GM18870 (cell line): ENCODE measurements around the gene STIM1.

Experiments
- ATAC-seq: cut with Tn5 transposase; IDR thresholded peaks from one replicate; pipeline ENCODE4 v1.9.1; 2021; ENCODE audit warnings: moderate library complexity; ENCODE audit not compliant: unreplicated experiment

The STIM1 gene

DNA sequence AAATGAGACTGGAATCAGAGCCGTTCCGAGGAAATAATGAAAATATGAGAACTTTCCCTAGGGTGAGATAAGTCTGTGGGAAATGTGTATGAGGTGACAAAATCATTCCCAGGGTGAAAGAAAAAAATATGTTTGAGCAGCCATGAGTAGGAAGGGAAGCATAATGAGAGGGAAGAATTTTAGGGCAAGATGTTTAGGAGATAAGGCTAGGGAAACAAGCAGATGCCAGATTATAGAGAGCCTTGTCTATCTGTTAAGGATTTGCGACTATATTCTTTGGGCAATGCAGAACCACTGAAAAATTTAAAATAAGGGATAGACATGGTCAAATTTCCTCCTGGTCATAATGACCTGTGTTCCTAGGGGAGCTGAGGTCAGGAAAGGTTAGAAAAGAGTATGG lies 54.4 kb downstream of the STIM1 start:
- ATAC-seq: no peak

DNA sequence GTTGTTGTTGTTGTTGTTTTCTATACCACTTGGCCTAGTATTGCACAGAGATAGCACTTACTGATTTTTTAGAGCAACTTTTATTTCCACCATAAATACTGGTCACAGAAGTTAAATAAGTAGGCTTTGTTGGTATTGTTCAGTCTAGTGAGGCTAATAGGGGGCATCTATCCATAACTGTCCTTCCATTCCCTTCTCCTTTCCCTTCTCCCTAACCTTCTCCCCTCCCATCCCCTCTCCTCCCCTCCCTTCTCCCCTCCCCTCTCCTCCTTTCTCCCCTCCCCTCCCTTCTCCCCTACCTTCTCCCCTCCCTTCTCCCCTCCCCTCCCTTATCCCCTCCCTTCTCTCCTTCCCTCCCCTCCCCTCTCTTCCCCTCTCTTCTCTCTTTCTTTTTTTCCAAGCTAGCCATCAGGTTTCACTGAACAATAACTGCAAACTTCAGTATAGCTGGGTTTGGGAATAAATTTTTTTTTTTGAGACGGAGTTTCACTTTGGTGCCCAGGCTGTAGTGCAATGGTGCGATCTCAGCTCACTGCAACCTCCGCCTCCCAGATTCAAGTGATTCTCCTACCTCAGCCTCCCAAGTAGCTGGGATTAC lies 56.5 kb downstream of the STIM1 start:
- no peak for ATAC-seq

DNA sequence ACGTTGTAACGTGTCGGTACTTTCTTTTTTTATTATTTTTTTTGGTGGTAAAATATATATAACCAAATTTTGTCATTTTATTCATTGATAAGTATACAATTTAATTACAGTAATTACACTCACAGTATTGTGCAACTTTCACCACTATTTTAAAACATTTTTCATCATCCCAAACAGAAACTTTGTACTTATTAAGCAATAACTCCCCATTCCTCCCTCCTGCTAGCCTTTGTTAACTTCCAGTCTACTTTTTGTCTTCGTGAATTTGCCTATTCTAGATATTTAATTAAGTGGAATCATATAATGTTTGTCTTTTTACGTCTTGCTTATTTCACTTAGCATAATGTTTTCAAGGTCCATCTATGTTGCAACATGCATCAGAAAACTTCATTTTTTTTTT lies 58.5 kb downstream of the STIM1 start:
- no peak for ATAC-seq

DNA sequence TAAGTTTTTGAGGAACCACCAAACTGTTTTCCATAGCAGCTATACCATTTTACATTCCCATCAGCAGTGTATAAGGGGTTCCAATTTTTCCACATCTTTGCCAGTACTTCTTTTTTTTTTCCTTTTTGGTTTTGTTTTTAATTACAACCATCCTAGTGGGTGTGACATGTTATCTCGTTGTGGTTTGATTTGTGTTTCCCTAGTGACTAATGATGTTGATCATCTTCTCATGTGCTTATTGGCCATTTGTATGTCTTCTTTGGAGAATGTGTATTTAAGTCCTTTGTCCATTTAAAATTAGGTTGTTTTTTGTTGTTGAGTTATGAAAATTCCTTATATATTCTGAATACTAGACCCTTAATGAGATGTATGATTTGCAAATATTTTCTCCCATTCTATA lies 59.3 kb downstream of the STIM1 start:
- ATAC-seq: no peak

DNA sequence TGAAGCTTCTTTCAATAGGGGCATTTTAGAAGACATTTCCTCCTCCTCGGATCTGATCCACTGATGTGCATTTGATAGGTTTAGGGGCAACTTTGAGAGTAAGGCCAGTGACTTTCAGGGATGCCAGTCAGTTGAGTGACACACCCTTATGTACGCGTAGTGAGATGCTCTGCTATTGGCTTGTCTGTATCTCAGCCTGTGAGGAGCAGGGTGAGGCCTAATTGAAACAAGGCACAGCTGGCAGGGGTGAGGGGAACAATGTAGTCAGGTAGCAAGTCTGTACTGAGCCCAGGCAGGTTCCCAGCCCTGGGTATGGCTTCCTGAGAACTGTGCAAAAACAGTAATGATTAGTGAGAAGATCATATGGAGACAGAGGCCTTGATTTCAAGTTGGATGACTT lies 61.5 kb downstream of the STIM1 start:
- no peak for ATAC-seq

DNA sequence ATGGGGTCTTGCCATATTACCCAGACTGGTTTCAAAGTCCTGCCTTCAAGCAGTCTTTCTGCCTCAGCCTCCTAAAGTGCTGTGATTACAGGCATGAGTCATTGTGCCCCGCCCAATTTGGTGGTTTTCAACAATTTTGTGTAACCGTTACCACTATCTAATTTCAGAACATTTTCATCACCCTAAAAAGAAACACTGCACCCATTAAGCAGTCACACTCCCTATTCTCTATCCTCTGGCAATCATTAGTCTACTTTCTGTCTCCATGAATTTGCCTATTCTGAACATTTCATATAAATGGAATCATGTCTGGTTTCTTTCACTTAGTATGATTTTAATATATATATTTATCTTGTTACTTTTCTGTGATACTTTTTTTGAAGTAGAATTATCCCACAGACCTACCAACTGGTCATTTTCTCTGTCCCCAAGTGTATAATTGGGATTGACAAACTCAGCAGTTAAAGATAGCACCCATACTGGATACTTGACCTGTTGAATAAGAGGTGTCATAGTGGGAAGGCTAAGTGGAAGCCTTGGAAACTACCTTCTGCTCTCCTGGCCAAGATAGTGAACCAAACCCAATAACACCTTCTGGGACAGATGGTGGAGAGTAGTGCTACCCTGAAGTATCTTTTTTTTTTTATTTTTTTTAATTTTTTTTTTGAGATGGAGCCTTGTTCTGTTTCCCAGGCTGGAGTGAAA lies 64.8 kb downstream of the STIM1 start:
- no peak for ATAC-seq

DNA sequence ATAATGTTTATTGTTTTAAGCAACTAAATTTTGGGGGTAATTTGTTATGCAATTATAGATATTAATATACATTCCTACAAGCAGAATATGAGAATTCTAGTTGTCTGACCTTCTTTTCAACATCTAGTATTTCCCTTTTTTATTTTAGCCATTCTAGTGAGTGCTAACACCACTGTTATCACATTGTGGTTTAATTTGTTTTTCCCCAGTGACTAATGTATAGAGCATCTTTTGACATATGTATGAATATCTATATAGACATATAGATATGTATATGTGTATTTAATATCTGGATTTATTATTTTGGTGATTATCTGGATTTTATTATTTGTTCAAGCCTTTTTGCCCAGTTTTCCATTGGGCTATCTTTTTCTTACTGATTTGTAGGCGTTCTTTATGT lies 66.6 kb downstream of the STIM1 start:
- ATAC-seq: no peak

DNA sequence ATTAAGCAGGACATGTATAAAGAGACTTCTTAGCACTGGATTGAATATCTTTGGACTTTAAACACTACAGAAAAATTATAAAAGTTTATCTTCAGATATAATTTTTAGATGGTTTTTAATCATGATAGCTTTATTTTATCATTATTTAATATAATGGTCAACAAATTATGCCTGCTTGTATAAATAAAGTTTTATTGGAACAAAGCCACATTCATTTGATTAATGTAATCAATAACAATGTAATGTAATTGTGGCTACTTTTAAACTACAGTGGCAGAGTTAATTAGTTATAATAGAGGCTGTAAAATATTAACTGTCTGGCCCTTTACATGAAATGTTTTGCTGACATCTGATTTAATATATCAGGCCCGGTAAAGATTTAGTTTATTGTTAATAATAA lies 70.0 kb downstream of the STIM1 start:
- ATAC-seq: no peak

DNA sequence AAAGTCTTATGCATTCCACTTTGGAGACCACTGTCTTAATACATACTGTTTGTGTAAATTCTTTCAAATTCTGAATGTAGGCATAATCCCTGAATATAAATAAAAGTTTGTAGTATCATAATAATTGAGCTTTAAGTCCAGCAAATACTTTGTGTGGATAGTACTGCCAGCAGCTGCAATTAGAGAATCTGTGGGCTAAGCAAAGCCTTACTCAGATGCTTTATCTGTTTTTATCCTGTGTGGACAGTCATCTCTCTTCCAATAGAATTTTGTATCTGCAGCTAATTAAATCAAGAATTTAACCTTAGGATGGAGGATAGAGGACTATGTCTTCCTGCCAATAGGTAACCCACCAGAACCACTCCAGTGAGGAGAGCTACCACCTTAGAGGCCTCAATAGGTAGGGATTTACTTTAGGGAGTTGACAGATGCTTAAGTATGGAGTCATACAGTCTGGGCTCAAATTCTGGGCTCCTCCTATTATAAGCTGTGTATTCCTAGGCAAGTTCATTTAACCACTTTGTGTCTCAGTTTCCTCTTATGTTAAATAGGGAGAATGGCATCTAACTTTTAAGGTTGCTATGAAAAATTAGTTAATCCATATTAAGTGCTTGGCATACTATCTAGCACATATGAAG lies 71.1 kb downstream of the STIM1 start:
- ATAC-seq: no peak

DNA sequence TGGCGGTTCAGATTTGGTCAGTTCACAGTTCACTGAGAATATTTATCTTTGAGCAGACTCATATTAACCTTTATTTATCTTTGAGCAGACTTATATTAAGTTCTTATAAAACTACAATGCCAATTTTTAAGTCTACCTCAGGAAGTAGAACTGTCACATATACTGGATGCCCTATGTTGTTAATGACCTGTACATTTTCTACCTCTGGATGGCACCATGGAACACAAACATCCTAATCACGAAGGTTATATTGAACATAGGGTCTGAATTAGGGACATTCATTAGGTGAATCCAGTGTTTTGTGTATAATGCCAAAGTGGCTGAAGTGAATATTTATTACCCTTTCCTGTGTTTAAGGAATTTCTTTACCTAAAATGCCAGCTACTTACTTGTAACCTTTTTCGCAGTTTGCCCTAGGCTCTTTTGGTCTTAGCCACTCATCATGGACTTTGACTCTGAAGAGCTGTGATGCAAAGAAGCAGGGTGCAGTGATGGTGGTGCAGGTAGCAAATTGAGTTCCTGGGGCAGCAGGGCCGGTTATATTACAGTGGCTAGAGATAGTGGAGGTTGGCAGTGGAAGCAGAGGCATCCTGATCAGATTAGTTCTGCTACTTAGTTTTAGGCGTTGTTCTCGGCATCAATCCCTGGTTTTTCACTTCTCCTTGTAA lies 71.8 kb downstream of the STIM1 start:
- no peak for ATAC-seq

DNA sequence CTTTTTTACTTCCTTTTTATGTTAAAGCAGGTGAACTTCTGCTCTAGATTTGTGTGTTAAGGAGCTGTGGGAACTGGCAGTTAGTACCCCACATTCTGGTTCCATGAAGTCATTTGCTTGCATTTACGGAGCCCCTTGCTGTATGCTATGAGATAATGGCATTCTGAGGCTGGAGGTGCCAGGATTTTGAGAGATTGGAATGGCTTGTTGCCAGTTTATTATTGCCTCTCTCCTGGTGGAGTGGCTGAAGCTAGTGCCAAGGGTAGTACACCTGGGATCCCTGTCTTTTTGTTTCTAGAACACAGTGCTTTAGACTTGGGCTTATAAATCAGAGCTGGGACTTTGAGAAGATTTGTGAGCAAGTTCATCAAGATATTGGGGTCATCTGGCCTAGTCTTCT lies 73.8 kb downstream of the STIM1 start:
- ATAC-seq: no peak

DNA sequence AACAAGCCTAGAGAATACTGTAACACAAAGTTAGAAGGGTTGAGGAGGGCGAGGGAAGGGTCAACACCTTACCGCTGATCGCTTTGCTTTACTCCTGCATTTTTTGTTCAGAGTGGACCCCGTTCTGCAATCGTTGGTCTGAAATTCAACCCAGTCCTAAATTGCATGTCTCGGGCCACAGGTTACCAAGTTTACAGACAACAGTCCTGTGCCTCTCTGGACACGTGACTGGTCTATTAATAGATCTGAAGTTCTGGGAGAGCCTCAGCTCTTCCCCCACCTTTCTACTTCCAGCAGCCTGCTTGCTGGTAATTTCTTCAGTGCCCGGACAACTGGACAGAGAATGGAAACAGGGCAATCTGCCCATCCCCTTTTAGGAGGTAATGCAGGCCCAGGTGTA lies 74.2 kb downstream of the STIM1 start:
- no peak for ATAC-seq

DNA sequence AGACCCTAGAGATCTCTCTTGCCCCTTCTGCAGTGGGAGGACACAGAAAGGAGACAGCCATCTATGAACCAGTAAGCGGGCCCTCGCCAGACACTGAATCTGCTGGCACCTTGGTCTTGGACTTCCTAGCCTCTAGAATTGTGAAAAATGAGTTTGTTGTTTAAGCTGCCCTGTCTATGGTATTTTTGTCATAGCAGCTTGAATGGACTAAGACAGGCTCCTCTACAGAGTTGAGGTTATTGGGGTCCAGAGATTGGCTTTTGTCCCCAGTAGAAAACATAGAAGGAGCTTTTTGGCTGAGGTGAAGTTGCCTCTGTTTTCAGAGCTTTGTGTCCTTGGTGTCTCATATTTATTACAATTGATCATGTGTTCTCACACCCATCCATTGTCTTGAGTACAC lies 77.2 kb downstream of the STIM1 start:
- ATAC-seq: no peak

DNA sequence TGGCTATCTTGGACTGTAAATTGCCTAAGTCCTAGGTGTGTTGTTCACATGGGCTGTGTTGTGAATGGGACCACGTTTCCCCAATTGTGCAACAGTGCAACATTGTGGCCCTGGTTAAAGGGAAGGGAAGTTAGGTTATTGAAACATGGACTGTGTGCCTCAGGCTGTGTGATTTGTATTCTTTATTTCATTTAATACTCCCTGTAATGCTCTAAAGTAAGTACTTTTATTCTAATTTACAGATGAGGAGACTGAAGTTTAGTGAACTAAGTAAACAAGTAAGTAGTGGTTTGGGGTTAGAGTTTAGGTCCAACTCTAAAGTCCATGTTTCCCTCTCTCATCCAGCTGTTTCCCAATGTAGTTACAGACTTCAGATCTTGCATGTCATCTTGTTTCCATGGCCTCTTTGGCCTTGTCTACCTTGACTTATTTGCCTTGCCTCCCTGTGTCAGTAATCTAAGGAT lies 77.7 kb downstream of the STIM1 start:
- ATAC-seq: no peak

DNA sequence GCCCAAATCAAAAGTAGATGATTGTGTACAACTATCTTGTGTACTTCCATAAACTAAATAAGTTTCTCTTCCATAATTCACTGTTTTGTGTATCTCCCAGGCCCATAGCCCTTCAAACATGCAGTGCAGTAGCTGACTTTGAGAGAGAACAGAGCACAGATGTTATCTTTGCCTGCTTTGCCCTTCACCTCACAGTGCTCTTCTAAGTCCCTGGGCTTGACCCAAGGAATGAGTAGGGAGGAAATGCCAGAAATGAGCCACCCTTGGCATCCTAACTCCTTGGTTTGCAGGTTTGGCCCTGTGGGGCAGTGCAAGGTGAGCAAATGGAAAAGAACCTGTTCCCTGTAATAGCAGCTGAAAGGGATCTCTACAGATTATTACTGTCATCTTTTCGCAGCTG lies 79.2 kb downstream of the STIM1 start:
- ATAC-seq: no peak

DNA sequence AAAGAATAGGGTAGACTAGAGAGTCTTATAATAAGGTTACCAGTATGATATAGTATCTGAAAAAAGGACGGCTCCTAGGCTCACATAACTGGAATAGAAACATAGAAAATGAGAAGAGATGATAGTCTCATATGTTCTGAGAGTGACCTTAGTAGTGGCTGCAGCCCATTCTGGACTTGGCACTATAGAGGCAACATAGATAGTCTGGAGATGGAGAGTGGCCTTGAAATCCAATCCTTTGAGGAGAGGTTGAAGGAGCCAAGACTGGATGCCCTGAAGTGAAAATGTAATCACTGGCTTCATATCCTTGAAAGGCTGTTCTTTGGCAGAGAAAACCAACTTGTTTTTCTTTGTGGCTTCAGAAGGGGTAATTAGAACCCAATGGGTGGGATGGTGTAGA lies 81.1 kb downstream of the STIM1 start:
- ATAC-seq: no peak

DNA sequence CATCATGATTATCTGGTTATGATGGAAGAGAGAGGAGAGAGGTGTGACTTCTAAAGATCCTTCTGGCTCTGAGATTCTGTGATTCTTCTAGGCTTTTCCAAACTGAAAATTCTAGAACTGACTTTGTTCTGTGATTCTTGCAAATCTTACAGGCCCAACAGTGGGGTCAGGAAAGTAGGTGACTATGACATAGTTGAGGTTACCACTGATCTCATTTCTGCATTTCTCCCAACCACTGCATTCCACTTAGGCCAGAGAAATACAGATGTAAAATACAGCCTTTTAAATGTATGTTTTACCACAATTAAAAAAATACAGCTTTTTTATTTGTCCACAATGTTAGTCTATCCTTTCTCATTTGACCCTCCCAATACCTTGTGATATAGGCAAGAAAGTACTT lies 83.7 kb downstream of the STIM1 start:
- ATAC-seq: no peak

DNA sequence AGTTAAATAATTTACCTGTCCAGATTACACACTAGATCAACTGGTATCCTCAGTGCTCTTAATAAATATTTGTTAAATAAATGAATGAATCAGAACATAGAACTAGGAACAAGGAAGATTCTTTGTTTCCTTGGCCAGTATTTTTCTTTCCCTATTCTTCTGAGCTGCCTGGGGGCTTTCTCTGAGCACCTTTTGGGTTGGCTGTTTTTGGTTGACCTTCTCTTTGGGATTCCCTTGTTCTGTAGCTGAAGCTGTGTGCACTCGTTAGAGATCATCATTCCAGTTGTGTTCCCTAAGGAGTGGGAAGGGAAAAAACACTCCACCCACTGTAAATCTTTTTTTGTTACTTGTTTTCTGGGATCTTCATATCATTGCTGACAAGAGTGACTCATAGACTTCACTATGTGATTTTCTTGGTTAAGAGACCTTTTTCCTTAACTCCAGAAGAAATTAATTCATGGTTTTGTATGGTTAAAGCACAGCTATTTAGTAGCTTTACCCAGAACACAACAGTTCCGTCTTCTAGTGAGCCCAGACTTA lies 84.3 kb downstream of the STIM1 start:
- no peak for ATAC-seq

DNA sequence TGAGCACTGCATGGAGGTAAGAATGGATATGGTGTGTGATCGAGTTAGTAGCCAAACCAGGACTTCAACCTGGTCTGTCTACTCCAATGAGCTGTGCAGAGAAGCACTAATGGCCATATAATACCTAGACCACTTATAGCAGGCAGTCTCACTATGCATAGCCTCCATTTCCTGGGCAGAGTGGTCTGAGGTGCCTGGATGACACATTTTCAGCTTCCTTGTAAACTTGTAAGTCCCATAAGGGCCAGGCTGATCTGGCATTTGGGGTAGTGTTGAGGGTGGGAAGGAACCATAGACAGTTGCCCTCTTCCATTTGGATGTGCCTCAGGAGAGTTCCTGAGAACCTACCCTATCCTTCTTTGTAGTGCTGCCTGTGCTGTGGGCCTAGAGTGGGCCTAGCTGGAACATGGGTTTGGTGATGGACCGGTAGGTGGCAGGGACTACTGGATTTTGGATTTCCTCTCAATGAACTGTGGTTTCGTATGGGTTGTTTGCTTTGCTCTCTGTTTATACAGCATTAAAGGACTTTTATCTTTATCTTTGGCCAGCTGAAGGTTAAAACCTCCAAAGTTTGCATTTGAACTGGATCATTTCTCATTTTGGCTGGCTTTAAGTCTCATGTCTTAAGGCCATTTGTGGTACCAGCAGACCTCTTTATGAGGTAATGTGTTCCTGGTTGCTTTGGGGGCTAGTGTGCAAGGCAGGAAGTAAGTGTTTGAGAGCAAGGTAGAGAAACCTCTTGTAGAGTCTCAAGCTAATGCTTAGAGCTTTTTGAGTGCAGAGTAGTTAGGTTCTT lies 86.9 kb downstream of the STIM1 start:
- ATAC-seq: no peak

DNA sequence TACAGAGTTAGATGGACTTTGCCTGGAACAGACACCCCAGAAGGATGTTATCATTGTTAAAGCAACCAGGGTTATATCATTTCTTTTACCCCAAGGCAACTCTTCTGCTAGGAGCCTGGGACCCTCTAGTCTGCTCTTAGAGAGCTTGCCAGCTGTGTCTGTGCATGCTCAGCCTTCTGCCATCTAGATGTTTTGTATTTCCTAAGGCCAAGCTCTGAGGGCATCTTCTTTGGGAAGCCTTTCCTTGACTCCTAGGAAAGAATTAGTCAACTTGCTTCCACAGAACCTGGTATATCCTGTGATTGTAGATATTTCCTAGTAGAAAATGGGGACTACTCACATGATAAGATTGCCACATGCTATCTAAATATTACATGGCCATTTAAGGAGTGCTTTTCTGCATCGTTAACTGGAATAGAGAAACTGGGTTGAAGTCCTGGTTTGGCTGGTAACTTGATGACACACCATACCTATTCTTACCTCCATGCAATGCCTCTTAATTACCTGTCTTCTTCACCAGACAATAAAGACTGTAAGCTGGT lies 87.6 kb downstream of the STIM1 start:
- ATAC-seq: no peak

DNA sequence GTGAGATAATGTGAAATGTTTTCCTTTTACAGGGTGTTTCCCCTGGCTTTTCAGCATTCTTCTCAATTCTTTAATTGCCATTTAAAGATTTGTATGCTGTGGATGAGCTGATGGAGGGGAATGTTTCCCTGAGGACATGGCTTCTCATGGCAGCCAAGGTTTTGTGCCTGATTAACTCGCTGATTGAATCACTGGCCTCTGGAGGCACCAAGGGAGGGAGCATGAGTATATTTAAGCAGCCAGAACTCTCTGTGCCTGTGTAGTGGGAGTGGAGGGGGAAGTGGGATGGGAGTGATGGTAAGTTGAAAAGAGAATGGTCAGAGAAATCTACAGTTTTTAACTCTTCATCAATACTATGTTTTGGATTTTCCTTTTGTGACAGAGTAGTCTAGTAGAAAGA lies 88.7 kb downstream of the STIM1 start:
- no peak for ATAC-seq
